CD4-positive, alpha-beta T cell treated with Interleukin-17A for 4 hours (primary cell): ENCODE data around the gene KLHDC8A.
"Not testable (repeated sequence)": the region's sequence is repeated elsewhere in the genome, so short reads cannot be mapped to it uniquely, and the experiment has no call there.

ENCODE experiments used
- DNase-seq: peaks from one replicate; pipeline ENCODE4 v3.0.0-alpha.2; 2020; ENCODE audit warnings: mixed read lengths

KLHDC8A gene

DNA sequence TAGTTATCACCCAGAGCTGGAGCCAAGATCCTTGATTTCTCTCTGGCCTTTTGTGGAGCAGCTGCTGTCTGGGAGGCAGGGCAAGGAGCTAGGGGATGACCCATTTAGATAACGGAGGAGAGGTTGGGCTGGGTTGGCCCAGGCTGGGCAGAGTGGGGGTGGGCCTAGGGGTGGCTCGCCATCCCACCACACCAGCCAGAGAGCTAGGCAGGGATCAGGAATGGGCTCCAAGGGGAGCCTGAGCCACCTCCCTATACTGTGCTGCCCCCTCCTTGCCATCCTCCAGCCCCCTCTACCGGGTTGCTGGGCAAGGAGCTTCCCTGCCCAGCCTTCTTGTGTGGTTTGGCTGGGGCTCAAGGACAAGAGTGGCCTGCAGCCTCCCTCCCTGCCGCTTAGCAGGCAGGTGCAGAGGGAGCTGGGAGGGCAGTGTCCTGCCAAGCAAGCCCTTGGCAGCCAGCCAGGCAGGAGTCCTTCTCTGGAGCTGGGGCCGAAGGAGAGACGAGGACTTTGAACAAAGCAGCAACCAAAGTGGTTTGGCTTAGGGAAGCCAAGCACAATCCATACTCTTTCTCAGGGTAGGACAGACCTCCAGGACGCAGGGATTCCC is 39.3 kb downstream of the KLHDC8A start:
- DNase-seq: no peak

DNA sequence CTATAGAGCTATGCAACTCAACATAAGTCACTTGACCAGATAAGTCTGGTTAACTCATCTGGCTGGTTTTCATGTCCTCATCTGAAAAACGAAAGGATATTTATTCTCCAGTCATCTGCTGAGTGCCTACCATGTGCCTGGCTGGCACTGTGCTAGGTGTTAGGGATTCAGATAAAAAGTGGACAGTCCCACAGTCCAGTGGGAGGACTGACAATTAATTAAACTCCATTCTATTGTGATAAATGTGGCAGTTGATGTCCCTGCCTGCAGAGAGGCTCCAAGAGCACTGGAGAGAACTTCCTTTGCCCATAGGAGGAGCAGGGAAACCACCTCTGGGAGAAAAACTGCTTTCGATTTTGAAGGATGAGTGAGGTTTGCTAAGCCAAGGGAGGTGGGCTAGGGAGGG is 40.6 kb downstream of the KLHDC8A start:
- DNase-seq: no peak

DNA sequence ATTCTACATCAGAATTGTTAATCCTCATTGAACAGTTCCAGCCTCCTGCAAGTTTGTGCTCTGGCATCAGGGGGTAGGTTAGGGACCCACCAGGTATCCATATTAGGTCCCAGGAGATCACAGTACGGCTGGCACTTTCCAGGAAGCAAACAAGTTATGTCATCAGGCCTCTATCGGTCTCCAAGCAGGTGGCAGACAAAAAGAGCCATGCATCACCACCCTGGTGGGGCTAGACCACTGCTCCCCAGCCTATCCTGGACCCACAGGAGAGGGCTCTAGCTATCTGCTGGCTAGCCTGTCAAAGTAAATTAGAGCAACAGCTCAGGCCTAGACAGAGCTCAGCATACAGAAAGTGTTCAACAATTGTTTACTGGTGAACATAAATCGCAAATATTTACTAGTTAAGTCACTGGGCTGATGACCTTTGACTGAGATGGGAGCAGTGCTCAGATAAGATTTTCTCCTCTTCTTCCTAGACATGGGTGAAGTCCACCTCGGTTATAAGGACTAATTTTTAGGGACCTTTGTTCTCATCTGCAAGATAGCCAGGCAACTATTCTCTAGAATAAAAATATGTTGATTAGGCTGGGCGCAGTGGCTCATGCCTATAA is 41.6 kb downstream of the KLHDC8A start:
- DNase-seq: peak; percentile 35

DNA sequence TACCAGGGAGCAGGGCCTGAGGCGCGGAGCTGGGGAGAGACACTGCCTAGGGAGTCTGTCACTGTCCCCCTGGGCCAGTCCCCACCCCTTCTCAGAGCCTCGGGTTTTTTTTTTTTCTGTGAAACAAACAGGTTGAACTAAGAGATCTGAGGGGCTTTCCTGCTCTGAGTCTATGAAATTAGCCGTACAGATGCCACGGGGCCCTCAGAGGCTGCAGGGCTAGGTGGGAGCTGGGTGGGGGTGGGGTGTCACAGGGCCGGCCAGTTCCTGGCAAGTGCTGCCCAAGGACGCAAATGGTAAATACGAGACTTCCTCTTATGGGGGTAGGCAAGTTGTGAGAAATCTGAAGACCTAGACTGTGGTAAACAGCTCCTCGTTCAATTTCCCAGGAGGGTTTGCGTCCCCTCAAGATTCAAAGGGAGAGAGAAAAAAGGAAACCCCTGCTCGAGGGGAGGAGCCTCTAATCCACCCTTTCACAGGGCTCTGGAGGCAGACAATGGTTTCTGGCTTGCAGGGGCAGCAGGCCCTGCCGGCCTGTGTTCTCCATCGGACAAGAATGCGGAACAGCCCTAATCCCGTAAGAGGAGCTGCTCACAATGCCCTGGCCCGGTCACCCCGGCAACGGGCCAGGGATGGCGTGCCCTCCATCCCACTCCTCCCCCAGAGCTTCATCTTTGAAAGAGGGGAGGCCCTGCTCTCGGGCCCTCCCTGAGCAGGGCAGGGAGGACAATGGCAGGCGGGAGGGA is 43.0 kb downstream of the KLHDC8A start:
- DNase-seq: peak; percentile 46

DNA sequence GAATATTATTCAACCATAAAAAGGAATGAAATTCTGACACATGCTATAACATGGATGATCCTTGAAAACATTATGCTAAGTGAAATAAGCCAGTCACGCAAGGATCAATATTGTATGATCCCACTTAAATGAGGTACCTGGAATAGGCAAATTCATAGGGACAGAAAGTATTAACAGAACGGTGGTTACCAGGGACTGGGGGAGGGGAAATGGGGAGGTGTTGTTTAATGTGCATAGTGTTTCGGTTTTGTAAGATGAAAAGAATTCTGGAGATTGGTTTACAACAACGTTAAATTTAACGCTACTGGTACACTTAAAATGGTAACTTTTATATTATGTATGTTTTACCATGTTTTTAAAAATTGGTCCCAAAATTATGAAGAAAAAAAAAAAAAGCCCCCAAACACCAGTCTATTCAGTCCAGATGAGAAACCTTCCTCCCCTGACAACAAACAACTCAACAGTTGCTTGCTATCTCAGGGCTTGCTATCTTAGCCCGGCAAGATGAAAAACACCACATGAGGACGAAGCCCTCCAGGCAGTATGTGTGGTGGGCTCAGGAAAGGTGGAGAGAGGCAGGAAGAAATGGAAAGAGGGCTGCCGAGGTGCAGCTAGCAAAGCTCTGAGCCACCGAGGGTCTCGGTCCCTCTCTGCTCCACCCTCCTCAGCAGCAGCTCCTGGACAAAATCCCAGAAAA is 43.7 kb downstream of the KLHDC8A start:
- peak; percentile 40 for DNase-seq

DNA sequence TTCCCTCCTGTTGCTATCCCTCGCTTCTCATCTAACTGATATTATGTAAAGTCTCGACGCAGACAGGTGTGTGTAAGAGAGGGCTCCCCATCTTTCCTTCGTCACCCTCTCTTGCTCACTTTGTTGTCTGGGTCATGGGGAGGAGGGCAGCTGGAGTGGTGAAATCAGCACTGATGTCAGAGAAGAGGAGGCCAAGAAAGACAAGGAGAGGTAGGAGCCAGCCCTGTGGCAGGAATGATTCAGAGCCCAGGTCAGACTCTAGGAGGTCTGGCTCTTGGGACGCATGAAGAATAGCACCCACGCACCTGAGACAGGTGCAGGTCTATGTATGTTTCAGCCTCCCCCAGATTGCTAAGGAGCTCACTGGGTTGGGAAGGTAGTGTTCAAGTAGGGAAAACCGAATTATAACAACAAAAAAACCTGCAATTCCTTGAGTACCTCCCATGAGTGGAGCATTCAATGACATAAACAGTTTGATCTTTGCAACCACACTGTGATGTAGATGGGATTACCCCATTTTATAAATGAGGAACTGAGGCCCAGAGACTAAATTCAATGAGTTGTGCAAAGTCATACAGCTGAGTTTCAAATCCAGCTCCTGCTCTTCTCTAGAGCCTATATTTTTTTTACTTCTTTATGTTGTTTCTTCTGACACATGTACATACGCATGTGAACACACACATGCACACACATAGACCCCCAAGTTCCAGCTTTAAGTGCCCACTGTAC is 45.6 kb downstream of the KLHDC8A start:
- DNase-seq: no peak

DNA sequence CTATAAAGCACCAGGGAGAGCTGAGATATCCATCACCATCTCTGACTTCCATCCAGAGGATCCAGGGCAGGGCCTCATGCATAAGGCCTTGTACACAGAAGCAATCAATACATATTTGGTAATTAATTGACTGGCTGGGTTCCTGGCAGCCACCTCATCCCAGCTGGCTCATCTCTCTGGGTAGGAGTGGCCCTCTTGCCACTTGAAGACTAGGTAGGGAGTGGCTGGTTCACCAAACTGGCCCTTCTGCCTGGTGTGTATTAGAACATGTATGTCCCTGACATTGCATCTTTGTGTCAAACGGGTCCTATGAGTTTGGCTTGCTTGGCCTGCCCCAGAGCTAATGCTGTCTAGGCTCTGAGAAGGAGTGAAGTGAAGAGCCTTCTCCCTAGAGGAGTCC is 47.0 kb downstream of the KLHDC8A start:
- DNase-seq: no peak

DNA sequence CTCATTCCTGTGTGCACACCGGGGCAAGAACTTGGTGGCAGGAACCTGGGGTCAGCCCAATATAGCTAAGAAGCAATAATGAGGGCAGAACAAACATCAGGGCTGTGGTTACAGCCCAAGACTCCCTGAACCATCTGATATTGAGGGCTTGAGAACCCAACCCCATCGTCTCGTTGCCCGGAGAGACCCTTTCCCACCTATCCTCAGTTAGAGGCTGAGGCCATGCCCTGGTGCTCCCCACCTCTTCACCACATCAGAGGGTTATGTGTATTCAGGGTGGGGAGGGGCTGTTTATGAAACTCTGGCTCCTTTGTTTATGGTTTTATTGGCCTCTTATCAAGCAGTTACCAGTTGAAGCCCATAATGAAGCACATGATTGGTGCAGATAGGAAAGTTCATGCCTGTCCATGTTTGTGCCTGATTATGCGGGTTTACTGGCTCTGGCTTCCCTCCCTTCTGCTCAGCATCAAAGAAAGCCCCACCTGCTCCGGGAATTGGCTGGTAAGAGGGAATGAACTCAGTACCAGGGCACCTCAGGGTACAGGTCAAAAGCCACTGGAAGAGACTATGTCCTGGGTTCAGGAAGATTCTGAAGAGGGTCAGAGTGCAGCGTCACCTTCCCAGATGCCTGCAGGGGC is 49.7 kb downstream of the KLHDC8A start:
- DNase-seq: no peak

DNA sequence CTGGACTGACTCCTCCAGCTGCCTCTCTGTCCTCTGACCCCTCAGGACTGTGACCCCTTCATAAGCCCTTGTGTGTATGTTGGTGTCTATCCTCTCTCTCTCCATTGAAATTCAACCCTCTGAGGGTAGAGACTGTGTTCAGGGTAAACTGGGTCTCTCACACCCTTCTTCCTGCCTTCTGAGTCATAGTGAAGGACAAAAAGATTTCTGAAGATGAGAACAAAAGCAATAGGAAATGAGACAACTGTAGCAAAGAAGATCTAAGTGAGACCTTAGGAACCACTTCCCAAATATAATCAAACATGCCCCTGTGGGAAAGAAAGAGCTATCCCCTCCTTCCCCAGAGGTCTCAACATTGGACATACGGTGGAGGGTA is 52.0 kb downstream of the KLHDC8A start:
- no peak for DNase-seq

DNA sequence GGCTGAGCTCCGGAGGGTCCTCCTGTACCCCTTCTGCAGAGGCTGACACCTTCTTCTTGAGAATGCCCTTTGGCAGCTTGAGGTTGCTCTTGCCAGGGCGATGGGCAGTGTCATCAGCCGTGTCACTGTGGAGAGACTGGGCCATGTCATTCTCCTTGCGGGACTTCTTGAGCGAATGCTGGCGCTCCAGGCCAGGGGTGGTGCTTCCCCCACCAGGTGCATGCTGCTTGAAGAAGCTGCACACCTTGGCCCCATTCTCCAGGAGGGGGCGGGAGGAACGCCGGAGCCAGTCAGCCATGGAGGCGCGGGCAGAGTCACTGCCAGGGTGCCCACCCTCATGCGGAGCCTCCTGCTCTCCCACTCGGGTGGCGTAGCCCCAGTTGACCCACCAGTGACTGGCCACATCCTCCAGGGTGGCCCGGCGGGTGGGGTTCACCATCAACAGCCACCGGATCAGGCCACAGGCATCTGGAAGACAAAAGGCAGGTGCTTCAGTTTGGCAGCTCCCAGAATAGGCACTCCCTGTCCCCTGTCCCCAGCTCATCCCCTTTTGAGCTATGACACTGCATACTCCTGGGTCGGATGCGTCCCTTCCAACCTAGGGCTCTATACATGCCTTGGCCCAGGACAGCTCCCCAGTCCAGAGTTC is 52.6 kb downstream of the KLHDC8A start:
- no peak for DNase-seq

DNA sequence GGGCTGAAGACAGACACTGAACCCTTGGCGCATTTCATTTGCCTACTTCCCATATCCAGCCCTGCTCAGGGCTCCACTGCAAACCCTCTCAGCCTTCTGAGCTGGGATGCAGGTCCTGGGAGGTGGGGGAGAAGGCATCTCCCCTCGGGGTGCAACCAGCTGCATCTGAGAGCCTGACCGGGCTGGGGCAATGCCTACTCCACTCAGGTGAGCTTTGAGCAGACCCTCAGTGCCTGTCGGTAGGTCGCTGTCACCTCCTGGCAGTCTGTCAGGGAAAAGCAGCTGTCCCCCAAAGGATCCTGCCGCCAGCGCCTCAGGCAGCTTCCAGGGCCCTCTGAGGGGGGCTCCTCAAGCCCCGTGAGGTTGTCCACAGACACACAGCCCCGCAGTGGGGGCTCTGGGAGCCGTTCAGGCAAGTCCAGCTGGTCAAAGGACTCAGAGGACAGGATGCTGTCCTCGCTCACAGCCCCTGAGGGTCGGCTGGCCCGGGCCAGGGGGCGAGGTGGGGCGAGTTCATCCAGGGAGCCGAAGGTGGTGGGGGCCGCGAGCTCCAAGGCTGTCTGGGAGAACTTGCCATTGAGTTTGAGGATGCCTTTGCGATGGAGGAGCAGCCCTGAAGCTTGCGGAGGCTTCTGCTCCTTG is 53.4 kb downstream of the KLHDC8A start:
- DNase-seq: no peak

DNA sequence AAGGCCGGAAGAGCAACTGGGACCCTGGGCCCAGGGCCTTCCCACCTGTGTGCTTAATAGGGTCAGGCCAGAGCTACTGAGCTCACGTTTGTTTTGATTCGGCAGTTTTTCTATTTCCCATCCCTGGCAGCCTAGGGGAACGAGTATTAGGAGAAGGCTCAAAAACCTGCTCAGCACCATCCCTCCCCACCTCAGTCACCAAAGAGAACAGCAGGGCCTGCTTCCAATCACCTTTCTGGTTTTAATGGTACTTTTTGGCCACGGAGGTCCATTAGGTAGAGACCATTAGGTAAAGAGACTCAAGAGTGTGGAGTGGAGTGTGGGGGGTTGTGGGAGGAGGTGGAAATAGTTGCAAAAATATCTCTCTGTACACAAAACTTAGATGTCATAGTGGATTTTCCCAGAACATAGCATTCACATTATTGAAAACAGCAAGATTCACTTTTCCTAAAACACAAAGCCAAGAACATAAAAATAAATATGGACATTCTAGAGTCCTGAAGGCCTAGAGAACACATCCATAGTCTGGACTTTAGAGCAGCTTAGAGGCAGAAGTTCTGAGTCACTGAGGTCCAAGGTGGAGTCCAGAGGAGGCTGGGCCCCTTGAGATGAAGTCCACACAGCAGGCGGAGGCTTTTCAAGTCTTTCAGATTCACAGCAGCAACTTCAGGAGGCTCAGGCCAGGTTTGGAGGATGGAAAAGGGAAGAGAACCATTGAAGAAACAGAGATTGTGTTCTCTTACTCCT is 54.7 kb downstream of the KLHDC8A start:
- no peak for DNase-seq

DNA sequence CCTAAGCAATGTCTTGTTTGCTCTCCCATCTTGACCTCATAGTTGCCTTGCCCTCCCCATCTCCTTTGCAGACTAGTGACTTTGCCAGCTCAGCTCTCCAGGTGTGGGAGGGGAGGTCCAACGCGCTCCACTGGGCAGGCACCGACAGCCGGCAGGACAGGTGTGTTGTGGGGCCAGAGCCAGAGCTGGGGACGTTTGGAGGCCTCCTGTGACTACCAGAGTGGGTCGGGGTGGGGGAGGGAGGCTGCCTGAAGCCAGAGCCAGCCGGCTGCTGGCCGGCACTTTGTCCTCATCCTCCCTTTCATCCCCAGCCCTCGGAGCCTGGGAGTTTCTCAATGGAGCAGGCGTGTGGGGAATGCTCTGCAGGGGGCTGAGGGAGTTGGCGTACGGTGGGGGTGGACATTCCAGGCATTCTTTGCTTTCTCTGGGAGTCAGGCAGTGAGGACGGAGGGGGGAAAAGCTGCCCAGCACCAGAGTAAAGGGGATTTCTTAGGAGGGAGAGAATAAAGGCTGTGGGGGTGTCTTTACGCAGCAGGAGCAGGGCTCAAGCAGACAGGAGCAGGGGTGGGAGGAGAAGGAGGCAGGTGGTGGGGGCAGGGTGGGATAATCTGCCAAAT is 55.4 kb downstream of the KLHDC8A start:
- no peak for DNase-seq

DNA sequence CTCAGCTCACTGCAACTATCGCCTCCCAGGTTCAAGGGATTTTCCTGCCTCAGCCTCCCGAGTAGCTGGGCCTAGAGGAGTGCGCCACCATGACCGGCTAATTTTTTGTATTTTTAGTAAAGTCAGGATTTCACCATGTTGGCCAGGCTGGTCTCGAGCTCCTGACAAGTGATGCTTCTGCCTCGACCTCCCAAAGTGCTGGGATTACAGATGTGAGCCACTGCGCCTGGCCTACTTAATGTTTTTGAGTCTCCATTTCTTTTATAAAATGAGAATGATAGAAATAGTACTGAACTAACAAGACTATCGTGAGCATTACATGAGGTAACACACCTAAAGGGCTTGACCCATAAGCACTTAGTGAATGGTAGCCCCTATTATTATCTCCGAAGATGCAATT is 56.6 kb downstream of the KLHDC8A start:
- DNase-seq: no peak

DNA sequence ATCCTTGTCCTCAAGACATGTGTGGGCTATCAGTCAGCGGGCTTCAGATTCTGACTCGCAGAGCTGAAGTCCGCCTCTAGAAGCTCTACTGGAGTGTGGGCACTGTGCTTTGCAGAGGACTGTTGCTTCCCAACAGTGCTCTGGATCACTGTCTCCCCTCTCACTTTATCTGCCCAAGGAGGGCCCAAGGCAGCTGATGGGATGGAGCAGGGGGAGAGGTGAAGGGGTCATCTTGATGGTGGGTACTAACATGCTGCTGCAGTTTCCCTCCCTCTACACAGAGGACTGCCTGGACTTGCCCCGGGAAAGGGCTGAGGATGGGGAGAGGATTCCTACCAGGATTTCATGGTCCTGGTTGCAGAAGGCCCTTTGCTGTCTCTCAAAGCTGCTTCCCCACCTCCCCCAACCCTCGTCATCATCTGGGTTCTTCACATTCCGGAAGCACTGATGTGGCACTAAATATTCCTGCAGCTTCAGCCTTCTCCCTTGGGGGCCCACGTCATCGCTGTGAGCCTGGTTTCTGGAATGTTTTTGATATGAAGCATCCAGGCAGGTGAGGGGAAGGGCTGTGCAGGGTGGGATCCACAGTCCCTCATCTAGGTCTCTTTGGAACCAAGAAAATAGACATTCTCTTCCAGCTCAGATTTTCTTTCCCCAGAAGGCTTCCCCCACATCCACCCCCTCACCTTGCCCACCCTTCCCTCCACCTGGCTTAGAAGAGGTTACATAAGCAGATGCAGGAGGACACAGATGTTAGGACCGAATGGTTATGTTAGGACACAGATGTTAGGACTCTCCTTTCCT is 58.3 kb downstream of the KLHDC8A start:
- DNase-seq: no peak

DNA sequence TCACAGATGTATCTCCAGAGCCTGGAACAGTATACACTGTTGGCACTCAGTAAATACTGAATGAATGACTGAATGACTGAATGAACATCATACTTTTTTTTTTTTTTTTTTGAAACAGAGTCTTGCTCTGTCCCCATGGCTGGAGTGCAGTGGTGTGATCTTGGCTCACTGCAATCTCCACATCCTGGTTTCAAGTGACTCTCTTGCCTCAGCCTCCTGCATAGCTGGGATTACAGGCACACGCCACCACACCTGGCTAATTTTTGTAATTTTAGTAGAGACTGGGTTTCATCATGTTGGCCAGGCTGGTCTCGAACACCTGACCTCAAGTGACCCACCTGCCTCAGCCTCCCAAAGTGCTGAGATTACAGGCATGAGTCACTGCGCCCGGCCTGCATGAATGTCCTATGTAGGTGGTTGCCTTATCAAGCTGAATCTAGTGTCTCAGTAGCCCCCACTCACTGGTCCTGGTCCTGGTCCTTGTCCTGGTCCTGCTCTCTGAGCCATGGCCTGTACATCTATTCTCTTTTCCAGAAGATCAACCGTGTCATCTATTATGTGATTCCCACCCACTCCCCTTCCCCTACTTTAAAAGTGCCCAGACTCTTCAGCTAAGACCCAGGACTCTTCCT is 59.1 kb downstream of the KLHDC8A start:
- not testable (repeated sequence) for DNase-seq

DNA sequence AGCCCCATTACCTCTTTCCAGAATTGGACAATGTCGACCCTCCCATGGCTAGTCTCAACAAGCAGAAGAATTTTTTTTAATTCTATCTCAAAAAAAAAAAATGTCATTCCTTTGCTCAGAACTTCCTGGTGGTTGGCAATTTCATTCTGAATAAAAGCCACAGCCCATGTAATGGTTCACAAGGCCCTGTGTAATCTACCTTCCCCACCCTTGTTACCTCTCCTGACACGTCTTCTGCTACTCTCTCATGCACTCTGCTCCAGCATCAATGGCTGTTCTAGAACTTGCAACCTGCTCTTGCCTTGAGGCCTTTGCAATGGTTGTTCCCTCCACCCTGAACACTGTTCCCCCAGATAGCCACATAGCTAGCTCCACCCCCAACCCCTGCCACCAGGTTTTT is 60.6 kb downstream of the KLHDC8A start:
- no peak for DNase-seq

DNA sequence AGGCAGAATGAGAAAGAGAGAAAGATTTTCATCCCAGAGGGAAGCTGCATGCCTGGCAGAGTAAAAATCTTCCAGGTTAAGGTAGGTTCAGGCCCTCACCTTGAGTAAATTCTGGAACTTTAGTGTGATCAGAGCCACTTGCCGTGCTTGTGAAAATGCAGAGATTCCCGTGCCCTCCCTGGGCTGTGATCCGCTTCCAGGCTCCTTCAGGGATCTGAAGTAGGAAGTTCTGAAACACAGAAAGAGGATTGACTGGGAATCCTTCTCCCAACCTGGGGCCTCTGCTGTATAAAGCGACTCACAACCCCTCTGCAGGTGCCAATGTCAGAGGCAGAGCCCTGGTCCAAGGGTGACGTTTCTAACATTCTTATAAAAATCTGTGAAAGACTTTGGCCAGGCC is 61.8 kb downstream of the KLHDC8A start:
- DNase-seq: no peak
